A673 (cell line): ENCODE measurements around the gene SLC28A1.

Source experiments
- EZH2 ChIP-seq: fragments of 200-600 bp; sonication (generic); IDR thresholded peaks from 2 replicates; pipeline ENCODE4 v1.6.1; 2017; ENCODE audit warnings: borderline replicate concordance, low read depth, mild to moderate bottlenecking, mixed read lengths, antibody characterized with exemption, low read length; ENCODE audit not compliant: poor library complexity, severe bottlenecking
- TF ChIP-seq, protein P1 (sequence below): fragments of 300-800, 200-600 bp; sonication (generic); conservative IDR thresholded peaks from 2 replicates; pipeline ENCODE4 v1.5.1; 2017; ENCODE audit warnings: low read depth, mild to moderate bottlenecking, antibody characterized with exemption, low read length, moderate library complexity, mixed read lengths

DNA sequence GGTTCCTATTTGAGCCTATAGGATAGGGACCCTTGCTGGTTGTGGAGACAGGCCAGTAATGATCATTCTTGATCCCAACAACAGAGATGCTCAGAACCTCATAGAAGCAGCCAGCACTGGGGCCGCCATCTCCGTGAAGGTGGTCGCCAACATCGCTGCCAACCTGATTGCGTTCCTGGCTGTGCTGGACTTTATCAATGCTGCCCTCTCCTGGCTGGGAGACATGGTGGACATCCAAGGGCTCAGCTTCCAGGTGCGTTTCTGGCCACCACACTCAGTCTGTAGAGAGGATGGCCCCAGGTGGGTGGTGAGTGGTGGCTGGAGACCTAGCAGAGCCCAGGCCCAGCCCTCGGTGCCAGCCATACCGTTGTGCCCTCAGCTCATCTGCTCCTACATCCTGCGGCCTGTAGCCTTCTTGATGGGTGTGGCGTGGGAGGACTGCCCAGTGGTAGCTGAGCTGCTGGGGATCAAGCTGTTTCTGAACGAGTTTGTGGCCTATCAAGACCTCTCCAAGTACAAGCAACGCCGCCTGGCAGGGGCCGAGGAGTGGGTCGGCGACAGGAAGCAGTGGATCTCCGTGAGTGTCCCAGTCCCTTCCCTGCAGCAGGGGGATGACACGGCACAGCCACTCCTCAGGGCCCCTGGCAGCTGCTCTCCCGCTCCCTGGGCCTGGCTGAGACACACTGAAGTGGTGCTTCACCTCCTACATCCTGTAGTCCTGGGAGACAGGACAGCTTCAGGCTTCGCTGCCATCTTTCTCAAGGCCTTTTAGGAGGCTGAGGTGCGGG, 50.7 kb downstream of the SLC28A1 start:
- no peak for TF ChIP-seq EZH2
- TF ChIP-seq, protein P1, sequence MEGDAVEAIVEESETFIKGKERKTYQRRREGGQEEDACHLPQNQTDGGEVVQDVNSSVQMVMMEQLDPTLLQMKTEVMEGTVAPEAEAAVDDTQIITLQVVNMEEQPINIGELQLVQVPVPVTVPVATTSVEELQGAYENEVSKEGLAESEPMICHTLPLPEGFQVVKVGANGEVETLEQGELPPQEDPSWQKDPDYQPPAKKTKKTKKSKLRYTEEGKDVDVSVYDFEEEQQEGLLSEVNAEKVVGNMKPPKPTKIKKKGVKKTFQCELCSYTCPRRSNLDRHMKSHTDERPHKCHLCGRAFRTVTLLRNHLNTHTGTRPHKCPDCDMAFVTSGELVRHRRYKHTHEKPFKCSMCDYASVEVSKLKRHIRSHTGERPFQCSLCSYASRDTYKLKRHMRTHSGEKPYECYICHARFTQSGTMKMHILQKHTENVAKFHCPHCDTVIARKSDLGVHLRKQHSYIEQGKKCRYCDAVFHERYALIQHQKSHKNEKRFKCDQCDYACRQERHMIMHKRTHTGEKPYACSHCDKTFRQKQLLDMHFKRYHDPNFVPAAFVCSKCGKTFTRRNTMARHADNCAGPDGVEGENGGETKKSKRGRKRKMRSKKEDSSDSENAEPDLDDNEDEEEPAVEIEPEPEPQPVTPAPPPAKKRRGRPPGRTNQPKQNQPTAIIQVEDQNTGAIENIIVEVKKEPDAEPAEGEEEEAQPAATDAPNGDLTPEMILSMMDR = no peak
